Activated naive CD4-positive, alpha-beta T cell treated with anti-CD3 and anti-CD28 coated beads, Interleukin-2, amount 50 U/mL, for 16 hours (primary cell): ENCODE measurements around the gene STAT3.
"Not testable (repeated sequence)": the region's sequence is repeated elsewhere in the genome, so short reads cannot be mapped to it uniquely, and the experiment has no call there.

Experiments
- DNase-seq: peaks from one replicate; pipeline ENCODE4 v3.0.0-alpha.2; 2020

STAT3 gene

DNA sequence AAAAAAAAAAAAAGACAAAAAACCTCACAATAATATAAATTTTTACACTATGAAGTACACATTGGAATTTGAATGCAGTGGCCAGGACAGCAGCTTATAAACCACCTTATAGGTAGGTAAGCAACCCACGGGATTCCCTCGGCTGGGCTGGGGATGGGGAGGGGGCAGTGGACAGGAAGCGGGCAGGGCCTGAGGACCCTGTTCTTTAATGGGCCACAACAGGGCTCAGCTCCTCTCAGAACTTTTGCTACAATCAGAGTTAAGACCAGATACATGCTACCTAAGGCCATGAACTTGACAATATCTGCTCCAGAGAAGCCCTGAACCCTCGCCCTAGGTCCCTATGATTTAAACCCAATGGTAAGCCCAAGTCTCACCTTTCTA lies 74.9 kb downstream of the STAT3 start:
- no peak for DNase-seq

DNA sequence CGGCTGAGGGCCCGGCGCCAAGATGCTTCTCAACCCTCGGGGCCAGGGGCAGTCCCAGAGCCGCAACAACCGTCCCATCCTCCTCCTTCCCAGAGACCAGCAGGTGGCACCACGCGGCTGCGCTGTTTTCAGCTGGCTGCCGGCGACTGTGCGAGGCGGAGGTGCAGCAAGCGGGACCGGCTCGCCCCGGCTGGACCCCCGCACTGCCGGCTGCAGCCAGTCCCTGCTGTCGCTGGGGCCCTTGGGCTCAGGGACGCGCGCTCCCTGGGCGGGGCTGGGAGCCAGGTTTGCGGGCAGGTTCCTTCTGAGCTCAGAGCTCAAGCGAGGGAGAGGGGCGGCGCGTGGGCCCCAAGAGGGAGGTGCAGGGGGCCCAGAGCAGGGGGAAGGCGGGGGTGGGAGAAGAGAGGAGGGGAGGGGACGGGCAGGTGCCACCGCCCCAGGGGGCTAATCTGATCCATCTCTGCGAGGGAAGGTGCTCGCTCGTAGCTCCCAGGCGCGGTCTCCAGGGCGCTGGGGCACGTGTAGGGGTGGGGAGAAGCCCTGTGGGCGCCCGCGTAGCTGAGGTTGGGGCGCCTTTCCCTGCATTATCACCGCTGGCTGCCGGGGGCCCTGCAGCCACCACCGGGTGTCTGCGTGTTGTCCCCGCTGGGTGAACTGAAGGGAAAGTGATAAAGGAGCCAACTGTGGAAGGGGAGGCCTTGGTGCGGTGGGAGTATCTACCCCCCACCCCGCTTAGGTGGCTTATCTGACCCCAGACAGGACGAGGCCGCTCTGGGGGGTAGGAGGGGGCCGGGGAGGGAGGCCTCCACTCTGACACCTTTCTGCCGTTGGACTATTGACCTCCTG lies 75.7 kb downstream of the STAT3 start:
- peak; percentile 78 for DNase-seq

DNA sequence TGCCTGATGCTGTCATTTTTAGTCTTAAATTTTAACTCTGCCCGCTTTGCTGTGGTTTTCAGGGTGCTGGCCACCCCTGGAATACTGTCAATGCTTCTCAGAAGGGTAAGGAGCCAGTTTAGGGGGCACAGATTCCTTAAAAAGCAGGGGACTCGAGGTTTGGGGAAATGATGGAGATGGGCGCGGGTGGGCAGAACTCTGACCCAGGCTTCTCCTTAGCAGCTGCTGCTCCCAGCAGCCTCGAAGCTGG lies 76.3 kb downstream of the STAT3 start:
- DNase-seq, result no peak

DNA sequence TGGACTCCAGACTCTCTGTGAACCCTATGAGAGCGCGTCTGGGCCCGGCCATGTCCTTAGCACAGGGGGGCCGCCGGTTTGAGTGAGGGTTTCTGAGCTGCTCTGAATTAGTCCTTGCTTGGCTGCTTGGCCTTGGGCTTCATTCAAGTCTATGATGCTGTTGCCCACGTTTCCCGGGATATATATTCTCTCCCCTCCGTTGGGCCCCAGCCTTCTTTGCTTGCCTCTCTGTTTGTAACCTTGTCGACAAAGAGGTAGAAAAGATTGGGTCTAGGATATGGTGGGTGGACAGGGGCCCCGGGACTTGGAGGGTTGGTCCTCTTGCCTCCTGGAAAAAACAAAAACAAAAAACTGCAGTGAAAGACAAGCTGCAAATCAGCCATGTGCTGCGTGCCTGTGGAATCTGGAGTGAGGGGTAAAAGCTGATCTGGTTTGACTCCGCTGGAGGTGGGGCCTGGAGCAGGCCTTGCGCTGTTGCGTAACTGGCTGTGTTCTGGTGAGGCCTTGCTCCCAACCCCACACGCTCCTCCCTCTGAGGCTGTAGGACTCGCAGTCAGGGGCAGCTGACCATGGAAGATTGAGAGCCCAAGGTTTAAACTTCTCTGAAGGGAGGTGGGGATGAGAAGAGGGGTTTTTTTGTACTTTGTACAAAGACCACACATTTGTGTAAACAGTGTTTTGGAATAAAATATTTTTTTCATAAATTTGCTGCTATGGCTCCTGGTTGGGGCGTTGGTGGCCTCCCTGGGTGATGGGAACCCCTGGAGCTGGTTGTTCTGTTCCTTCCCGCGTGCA lies 76.8 kb downstream of the STAT3 start:
- DNase-seq, result no peak

DNA sequence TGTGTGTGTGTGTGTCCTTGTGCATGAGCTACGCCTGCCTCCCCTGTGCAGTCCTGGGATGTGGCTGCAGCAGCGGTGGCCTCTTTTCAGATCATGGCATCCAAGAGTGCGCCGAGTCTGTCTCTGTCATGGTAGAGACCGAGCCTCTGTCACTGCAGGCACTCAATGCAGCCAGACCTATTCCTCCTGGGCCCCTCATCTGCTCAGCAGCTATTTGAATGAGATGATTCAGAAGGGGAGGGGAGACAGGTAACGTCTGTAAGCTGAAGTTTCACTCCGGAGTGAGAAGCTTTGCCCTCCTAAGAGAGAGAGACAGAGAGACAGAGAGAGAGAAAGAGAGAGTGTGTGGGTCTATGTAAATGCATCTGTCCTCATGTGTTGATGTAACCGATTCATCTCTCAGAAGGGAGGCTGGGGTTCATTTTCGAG lies 77.4 kb downstream of the STAT3 start:
- DNase-seq, result peak; percentile 48

DNA sequence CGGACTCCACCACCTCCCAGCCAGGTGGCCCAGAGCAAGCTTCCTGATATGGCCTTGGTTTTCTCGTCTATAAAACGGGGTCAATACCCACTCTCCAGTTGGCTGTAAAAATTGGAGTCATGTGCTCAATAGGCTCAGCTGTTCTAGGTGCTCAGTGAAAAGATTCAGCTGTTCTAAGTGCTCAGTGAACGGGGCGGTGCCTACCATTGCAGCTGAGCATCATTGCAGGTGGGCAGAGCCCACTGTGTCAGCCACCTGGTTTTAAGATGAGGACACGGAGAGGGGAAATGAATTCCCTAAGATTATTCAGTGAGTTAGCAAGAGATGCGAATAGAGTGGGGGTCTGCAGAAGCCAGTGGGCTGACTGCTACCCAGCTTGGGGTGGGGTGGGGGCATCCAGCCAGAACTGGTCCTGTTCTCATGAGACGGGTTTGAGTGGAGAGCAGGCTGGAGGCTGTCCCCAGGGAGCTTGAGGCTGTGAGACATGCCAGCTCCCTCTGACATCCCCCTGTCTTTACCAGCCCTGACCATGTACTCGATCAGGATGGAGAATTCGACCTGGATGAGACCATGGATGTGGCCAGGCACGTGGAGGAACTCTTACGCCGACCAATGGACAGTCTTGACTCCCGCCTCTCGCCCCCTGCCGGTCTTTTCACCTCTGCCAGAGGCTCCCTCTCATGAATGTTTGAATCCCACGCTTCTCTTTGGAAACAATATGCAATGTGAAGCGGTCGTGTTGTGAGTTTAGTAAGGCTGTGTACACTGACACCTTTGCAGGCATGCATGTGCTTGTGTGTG lies 78.1 kb downstream of the STAT3 start:
- no peak for DNase-seq

DNA sequence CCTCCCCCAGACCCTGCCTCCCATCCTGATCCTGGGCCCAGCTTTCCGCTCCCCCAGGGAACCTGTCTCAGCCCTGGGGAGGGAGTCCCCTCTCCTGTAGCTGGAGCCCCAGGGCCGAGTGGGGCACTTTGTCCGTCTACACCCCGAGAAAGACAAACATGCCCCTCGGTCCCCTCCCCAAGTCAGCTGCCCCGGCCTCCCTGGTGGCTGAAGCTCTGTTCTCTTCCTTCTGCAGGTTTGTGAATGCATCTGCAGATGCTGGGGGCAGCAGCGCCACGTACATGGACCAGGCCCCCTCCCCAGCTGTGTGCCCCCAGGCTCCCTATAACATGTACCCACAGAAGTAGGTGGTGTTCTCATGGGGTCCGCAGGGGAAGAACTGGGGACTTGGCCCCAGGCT lies 79.1 kb downstream of the STAT3 start:
- DNase-seq, result no peak

DNA sequence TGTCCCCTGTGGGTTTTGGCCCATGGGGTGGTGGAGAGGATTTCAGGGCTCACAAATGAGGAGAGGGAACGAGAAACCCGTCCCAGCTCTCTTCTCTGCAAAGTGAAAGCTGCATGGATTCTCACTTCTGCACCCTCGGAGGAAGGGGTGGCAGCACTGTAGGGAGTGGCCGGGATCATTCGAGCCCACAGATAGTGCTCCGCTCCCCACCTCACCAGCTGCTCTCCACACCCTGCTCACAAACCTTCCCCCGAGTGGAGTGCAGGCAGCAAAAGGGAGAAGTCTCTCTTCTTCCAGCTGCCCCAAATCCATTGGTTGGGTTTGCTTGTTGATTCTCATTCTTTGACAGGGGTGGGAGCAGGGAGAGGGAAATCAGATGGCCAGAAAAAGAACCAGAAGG lies 79.8 kb downstream of the STAT3 start:
- DNase-seq, result no peak

DNA sequence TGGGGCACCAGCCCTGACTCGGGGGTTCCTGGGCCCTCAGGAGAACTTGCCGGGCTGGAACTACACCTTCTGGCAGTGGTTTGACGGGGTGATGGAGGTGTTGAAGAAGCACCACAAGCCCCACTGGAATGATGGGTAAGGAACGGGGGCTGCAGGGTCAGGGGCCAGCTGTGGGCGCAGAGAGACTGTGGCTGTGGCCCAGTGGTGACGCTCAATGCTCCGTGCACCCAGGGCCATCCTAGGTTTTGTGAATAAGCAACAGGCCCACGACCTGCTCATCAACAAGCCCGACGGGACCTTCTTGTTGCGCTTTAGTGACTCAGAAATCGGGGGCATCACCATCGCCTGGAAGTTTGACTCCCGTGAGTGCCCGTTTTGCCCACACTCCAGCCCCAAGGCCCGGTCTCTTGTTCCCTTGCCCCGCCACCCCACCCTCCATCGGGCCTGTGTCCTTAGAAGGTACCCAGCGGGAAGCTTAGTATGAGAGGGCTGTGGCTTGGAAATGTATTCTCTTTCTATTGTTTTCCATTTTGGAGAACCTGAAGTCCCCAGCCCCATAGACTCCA lies 80.8 kb downstream of the STAT3 start:
- DNase-seq, result no peak

DNA sequence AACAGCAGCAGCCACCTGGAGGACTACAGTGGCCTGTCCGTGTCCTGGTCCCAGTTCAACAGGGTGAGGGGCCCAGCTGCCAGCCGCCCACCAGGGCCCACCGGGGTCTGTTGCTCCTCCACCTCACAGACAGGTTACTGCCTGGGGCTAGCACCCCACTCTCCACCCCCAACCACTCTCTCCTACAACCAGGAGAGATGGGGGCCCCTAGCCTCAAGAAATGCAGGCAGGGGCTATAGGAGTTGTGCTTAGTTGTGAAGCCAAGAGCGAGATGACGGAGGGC lies 81.9 kb downstream of the STAT3 start:
- DNase-seq, result no peak

DNA sequence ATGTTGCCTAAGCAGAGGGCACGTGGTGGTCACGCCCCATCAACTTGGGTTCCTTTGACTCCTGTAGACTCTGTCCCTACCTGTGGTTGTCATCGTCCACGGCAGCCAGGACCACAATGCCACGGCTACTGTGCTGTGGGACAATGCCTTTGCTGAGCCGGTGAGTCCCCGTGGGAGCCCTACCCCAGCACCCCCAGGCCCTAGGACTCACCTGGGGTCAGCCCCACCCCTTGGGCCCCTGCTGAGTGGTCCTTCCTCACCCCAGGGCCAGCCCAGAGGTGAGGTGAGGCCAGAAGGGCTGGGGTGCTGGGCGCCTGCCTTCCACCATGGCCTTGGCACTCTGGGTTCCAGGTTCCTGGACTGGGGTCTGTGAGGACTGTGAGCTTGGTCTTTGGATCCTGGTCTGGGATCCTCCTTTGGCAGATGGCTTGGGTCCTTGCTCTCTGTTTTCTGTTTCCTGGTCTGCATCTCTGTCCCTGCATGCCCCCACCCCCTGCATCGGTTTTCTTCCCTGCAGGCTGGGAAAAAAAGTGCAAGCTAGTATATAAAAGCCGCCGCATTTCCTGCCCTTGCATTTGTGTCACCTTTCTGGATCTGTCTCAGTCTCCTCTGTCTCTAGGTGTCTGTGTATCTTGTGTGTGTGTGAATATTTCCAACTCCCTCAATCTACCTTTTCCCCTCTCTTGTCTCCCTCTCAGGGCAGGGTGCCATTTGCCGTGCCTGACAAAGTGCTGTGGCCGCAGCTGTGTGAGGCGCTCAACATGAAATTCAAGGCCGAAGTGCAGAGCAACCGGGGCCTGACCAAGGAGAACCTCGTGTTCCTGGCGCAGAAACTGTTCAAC lies 82.5 kb downstream of the STAT3 start:
- DNase-seq, result no peak

DNA sequence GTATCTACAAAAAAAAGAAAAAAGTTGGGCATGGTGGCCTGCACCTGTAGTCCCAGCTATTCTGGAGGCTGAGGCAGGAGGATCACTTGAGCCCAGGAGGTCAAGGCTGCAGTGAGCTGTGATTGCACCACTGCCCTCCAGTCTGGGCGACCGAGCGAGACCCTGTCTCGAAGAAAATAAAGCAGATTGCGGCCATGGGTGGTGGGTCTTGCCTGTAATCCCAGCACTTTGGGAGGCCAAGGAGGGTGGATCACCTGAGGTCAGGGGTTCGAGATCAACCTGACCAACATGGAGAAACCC lies 83.3 kb downstream of the STAT3 start:
- DNase-seq, result not testable (repeated sequence)

DNA sequence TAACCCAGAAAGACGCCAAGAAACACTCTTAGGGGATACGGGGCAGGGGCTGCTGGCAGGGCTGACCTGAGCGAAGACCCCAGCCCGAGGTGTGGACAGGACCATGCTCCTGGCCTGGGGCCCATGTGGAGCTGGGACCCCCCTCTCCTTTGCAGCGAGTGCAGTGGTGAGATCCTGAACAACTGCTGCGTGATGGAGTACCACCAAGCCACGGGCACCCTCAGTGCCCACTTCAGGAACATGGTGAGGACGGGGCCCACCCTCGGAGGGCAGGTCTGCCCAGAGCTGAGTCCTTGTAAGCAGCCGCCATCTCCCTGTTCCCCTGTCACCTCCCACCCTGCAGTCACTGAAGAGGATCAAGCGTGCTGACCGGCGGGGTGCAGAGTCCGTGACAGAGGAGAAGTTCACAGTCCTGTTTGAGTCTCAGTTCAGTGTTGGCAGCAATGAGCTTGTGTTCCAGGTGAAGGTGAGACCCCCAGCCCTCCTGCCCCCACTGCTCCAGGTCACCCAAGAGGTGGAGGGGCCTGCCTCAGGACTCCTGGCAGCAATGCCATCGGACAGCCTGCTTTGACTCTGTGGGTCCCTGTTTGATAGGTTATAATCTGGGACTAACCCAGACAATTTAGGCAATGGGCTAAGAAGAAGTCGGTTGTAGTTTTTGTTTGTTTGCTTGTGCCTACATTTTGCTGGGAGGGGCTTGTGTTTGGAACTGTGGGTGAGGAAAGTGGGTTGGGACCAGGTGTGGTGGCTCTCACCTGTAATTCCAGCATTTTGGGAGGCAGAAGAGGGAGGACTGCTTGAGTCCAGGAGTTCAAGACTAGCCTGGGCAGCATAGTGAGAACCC lies 83.8 kb downstream of the STAT3 start:
- no peak for DNase-seq

DNA sequence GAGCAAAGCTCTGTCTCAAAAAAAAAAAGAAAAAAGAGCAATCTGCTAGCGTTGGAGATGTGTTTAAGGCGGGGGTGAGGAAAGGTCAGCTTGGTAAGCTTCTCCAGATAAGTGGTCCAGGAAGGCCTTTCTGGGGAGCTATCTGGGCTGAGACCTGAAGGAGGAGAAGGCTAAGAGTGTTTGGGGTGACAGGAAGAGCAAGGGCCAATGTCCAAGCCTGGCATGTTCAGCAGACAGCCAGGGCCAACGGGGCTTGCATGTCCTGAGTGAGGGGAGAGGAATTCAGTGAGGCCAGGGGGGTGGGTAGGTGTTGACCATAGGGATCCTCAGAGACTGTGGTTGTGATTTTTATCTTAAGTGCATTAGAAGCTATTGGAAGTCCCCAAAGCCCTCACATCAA lies 84.5 kb downstream of the STAT3 start:
- DNase-seq, result no peak

DNA sequence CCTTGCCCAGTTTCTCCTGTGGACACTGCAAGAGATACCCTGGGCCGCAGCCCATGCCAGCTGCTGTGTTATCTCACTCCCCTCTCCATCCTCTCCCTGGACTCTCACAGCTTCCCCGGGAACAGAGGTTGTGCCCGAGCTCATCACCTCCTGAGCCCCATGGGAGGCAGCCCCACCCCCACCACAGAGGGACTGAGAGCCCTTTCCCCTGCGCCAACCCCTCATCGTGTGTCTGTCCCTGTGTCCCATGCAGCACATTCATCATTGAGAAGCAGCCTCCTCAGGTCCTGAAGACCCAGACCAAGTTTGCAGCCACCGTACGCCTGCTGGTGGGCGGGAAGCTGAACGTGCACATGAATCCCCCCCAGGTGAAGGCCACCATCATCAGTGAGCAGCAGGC lies 87.2 kb downstream of the STAT3 start:
- no peak for DNase-seq

DNA sequence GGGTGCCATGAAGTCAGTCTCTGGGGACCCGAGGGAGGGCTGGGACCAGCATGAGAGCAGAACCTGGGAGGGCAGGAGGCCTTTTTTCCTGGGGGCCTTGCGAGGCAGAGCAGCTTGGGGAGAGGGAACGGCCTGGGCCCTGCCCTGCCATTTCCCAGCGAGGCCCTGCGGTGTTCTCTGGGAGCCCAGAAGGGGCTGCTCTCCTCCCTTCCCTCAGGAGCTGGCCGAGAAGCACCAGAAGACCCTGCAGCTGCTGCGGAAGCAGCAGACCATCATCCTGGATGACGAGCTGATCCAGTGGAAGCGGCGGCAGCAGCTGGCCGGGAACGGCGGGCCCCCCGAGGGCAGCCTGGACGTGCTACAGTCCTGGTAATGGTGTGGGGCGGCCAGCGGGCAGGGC lies 88.3 kb downstream of the STAT3 start:
- not testable (repeated sequence) for DNase-seq

DNA sequence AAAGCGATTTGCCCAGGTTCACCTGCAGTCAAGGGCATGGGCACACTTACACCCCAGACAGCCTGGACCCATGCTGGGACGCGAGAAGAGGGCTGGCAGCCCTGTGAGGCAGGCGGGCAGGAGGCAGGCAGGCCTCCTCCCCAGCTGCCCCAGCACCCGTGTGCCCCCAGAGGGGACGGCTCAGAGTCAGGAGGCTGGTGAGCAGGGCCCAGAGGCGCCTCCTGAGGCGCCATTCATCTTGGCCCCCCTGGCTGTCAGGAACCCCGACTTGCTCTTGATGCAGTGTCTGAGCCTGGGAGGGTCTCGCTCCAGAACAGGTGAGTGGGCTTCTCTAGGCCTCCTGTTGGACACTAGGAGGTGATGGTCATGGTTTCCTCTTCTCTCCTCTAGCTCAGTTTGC lies 88.9 kb downstream of the STAT3 start:
- not testable (repeated sequence) for DNase-seq

DNA sequence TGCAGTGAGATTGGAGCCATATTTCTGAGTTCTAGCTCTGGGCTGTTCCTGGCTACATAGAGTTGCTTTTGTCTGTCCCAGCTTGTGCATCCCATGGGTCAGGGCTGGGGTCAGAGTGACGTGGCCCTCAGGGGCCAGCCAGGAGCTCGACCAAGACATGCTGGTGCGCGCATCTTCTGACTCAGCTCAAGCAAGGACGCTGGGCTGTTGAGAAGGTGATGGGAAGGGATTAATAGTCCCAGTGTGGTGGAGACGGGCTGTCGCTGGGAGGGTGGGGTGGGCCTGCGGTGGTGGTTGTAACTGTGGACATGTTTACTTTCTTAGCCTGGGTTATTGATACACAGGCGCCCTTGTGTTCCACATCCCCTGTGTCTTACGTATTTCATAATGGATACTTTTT lies 90.5 kb downstream of the STAT3 start:
- not testable (repeated sequence) for DNase-seq

DNA sequence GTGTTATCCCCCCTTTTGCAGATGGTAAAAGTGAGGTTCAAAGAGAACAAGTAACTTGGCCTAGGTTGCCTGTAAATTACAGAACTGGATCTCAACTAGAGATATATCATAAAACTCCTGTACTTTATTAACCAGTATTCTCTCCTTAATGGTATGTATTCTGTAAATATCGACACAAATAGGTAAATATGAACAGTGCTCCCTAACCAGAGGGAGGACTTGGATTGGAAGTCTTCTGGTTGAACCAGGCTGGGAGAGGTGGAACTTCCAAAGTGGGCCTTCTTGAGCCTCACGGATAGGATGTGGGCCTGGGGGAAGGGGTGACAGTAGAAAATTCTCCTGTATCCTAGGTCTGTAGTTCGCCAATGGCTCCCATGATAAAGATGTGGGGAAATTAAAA lies 92.2 kb downstream of the STAT3 start:
- DNase-seq, result no peak

DNA sequence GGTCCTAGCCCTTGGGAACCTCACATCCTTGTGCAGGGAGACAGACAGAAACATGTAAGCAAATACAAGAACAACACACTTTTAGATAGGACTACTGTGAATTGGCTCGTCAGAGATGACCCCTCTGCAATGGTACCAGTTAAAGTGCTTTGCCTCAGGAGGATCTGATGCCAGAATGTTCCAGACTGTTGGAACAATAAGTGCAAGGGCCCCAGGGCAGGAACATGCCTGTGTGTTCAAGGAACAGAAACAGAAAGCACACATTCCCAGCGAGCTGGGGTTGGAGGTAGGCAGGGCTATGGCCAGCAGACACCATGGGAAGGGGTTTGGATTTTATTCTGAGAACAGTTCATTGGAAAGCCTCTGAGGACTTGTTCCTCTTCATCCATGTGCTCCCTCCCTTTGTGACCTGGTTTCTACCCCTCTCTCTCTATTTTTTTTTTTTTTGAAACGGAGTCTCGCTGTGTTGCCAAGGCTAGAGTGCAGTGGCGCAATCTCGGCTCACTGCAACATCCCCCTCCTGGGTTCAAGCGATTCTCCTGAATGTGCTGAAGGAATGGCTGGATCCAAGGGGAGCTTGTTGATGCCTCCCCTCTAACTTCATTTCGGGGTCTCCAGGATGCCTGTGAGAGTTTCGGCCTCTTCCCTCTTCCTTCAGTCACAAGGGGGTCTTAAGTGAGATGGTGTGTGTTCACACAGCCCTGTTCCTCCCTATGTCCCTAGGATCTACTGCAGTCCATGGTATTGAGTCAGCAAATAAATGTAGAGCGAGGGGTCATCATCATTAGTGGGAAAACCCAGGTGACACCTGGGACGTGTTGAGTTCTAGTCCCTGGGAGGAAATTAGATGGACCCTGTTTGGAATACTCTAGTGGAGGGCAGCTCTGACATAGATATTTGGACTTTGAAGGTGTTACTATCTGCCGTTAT lies 93.5 kb downstream of the STAT3 start:
- no peak for DNase-seq

DNA sequence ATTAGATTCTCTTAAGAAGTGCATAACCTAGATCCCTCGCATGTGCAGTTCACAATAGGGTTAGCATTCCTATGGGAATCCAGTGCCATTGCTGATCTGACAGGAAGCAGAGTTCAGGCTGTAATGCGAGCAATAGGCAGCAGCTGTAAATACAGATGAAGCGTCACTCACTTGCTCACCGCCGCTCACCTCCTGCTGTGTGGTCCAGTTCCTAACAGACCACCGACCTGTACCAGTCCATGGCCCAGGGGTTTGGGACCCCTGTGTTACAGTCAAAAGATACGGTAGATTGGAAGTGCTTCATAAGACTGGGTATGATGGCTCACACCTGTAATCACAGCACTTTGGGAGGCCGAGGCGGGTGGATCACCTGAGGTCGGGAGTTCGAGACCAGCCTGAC lies 97.1 kb downstream of the STAT3 start:
- no peak for DNase-seq
